T-helper 22 cell (primary cell): ENCODE measurements around the gene TENM4.

Experiments used
- DNase-seq: peaks from one replicate; pipeline ENCODE4 v3.0.0-alpha.2; 2020; ENCODE audit warnings: low read depth

Gene TENM4

GRCh38 chr11:79083352-79083751 is 357.5 kb downstream of the TENM4 start:
- no peak for DNase-seq

DNA sequence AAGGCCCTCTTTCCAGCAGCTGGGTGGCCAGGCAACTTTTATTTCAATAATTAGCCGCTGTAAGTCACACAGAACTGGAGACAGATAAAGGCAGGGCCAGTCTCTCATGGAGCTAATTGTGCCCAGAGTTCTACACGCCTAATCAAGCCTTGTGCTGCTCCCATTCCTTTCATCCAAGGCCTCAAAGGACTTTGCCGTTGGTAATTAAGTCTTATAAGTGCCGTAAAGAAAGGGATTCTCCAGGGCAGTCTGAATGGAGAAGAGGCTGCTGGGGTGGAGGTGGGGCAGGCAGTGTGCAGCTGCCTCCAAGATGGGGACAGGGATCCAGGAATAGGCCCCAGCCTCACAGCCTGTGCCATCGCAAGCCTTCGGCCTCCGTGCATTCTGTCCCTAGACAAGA is 357.9 kb downstream of the TENM4 start:
- no peak for DNase-seq

GRCh38 chr11:79082280-79082679 is 358.6 kb downstream of the TENM4 start:
- DNase-seq = no peak

DNA sequence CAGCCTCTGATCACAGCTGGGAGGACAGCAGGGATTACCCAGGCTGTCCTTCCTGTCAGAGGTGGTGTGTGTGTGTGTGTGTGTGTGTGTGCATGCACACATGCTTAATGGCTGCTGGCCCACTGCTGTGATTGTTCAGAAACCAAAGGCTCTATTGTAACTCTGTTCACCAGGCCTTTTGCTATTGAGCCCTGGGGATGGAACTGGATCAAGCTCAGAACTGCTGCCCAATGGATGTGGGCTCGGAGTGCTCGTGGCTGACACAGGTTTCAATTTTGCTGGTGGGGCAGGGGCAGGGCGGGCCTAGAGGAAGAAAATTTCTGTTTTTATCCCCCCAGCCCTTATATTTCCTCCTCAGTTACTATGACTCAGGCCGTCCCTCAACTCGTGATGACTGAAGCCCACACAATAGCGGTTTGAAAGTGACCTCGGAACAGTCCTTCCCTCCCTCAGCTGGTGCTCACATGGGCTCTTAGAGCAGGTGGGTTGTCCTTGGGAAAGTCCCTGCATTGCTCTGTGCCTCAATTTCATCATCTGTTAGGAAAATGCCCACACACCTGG is 359.3 kb downstream of the TENM4 start:
- DNase-seq = no peak

GRCh38 chr11:79080551-79080950 is 360.3 kb downstream of the TENM4 start:
- no peak for DNase-seq

DNA sequence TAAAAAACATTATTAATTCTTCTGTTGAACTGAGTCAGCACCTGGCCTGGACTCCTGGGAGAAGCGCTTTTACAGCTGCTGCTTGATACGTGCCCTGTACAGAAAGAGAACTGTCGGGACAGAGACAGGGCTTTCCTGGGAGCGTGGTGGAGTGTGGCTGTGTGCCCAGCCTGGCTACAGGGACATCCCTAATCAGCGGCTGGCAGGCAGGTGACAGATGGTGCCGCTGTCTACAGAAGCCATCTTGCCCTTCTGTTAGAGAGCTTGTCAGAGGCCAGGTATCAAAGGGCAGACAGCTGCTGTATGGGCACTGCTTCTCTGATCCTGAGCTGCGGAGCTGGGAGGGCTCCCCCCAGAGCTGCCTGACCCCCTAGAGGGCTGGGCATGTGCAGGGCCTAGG is 361.8 kb downstream of the TENM4 start:
- DNase-seq = no peak

DNA sequence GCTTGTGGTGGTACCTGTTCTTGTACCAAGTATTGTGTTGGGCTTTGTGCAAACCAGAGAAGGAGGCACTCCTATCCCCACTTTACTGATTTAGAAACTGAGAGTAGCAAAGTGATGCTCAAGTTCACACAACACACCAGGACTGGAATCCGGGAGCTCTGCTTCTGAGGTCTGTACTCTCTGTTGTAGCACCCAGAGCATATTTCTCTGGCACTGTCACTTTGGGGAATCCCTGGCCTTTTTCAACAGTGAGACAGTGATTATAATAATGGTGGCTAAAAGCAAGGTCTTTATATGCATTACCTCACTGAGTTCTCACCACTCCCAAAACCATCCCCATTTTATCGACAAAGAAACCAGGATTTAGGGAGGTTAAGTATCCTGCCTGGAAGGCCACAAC is 362.4 kb downstream of the TENM4 start:
- DNase-seq = no peak

GRCh38 chr11:79077702-79078330 is 363.0 kb downstream of the TENM4 start:
- DNase-seq = no peak

GRCh38 chr11:79076526-79077115 is 364.2 kb downstream of the TENM4 start:
- DNase-seq = no peak

- no peak for DNase-seq
Measured at GRCh38 chr11:79074547-79074946, 366.3 kb downstream of the TENM4 start.

DNA sequence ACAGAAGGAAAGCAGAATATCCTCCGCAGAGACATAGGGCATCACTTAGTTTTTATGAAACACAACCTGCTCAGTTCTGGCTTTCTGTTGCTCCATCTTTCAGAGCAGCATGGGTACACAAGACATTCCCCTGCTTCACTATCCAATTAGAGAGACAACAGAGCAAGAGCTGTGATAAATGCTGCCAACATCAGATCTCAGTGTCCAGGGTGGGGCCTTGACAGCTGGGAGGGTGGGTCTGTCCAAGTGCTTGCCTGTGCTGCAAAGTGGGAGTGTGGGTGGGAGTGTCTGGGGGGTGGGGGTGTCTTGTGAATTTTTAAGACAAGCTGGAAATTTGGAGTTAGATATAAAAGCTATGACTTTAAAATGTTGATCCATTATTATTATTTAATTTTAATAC is 369.6 kb downstream of the TENM4 start:
- no peak for DNase-seq

GRCh38 chr11:79070518-79070917 is 370.3 kb downstream of the TENM4 start:
- DNase-seq = no peak

- DNase-seq = no peak
Measured at GRCh38 chr11:79069504-79069903, 371.3 kb downstream of the TENM4 start.

DNA sequence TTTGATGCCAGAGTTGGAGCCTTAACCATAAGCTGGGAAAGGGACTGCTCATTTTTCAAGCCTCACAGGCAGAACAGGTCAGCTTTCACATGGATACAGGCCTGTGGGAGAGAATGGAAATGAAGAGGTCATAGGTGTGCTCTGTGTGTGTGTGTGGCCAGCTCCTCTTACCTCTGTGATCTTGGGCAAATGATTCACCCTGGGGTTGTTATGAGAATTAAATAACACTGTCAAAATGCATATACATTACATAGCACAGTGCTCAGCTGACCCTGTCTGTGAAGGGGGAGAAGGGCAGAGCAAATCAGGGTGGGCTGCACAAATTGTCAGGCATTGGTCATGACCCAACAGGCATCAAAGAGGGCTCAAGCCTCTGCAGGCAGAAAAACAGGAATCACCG is 372.5 kb downstream of the TENM4 start:
- no peak for DNase-seq

DNA sequence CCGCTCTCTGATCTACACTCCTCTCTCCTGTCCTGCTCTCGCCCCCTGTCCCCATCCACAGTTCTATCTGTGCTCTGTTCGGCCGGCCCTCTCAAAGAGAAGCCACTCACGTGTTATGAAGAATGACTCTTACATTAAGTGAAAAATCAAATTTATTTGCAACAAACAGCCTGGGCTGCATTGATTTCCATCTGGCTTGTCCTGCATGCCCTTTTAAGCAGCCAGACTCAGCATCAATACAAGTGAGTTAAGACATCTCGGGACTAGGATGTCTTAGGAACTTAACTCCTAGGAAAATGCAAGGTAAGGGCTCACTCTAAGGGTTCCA is 373.5 kb downstream of the TENM4 start:
- no peak for DNase-seq

- no peak for DNase-seq
Measured at GRCh38 chr11:79066456-79067351, 374.1 kb downstream of the TENM4 start.

- DNase-seq = no peak
Measured at GRCh38 chr11:79062814-79063762, 377.7 kb downstream of the TENM4 start.

DNA sequence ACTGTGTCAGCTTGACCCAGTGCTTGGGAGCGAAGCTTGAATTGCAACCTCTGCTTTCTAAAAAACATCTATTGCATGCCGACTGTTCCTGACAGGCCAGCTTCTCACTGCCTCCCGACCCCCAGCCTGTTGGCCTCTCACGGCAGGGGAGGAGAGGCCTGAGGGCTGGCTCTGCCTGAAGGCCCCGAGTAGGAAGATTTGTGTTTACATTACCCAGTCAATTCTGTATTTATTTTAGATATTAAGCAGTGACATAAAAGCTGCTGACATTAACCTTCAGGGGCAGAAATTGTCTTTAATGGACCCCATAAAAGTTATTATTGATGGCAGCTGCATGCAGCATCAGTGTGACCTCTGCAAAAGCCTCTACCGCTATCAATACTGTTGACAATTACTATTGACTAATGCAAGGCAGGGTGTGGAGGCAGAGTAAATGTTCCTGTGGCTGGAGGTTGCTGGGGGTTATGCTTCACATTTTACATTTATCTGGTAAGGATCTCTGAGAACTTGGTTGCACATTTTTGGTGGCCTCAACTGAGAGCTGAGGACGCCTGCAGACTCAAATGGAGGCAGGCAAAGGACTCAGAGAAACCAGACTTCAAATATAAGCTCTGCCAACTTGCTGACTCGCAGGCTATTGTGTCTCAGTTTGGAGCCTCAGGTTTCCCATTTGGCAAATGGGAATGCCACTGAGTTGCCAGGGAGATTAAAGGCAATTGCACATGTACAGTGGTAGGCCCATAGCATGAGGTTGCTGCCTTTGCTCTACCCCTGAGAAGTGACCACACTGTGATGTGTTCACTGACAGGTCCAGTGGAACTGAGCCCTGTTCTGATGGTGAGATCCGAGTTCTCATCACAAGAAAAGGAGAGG is 380.5 kb downstream of the TENM4 start:
- DNase-seq = no peak

- DNase-seq = no peak
Measured at GRCh38 chr11:79059141-79059540, 381.7 kb downstream of the TENM4 start.

DNA sequence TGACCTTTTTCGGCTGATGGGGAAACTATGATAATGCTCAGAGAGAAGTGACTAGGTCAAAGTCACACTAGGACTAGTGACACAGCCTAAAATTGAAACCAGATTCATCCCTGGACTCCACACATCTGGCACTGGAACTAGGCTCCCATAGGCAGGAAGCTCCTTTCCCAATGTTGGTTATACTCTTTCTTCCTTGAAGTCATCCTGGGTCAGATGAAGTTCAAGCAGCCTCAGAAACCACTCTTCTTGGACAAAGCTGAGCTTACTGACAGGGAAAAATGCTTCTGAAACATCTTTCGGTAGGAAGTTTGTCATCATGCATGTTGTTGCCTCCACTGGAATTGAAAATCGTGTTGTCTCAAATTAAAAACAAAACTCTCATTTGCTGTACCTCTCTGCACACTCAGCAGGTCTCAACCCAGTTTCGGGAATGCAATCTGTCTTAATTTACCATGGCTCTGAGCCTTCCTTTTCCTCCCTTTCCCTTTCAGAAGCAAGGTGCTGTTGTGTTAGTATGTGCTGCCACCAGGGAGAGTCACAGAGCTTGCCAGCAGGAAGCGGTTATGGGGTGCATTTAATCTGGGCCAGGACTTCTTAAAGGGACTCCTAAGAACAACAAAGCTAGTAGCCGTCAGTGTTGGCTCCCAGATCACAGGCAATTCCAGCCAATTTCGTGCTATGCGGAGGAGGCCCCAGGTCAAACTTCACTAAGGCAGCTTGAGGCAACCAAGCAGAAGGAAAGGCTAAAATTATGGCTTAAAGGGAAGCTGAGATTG is 384.8 kb downstream of the TENM4 start:
- no peak for DNase-seq
